Heart left ventricle (tissue), 13 donors: ENCODE measurements around the gene RHOT2.

Source experiments
- POLR2A ChIP-seq, 2 donors: fragments of 450-650 bp; IDR thresholded peaks; one replicate each; pipeline ENCODE4 v1.6.1; 2017; ENCODE audit warnings: antibody characterized with exemption in 2 of 2, mild to moderate bottlenecking in 2 of 2, moderate library complexity in 2 of 2
- TF ChIP-seq, protein P1 (sequence below), 12 donors: fragments of 200-600 bp; sonication (generic) in 4 of 12; IDR thresholded peaks; one replicate each; pipeline versions ENCODE4 v1.5.0 to v1.8.0; 2018 to 2022; ENCODE audit warnings: antibody characterized with exemption in 12 of 12, mild to moderate bottlenecking in 5 of 12
- donor health status: ischemic (EF 13 %, LVEDD 7.1; RV severe dilation, severe dysfunction).
- donor health status: DM: no; HTN: yes; CAD: no.
- donor health status: DM: no; HTN: no; CAD: no.
- donor health status: ischemic (EF 25% LVEDD 6.9; RV normal size, moderate dysfunction).
- donor health status: ischemic (EF 25% LVEDD 5.7; RV mildly dilated, moderate dysfunction).
- donor health status: ischemic (EF 35%, LVEDD 5.7; RV mildly dilated, moderate dysfunction).
- donor health status: nonischemic (EF 11% LVEDD 7.7; RV severe dilation, severe dysfunction).
- donor health status: DM: yes; HTN: yes; CAD: no.
- donor health status: PGD.
- donor health status: ischemic (EF 29% LVEDD 5.4; RV normal size, mild dysfunction).
- donor health status: nonischemic (EF 23%, LVEDD 6.1; RV moderate dilation, normal function).

DNA sequence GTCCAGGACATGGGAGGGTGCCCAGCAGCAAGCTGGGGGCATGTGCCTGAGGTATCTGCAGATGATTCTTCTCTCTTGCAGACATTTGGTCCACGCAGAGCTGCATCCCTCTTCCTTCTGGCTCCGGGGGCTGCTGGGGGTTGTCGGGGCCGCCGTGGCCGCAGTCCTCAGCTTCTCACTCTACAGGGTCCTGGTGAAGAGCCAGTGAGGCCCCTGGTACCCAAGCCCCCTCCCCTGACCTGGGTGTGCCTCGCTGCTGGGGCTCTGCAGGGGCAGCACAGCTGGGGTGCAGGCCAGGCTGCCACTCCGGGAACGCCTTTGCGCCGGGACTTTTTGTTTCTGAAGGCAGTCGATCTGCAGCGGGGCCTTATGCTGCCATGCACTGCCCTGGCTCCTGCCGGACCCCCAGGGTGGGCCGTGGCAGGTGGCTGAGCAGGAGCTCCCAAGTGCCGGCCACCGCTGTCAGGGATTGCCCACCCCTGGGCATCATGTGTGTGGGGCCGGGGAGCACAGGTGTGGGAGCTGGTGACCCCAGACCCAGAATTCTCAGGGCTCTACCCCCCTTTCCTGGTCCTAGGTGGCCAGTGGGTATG, 5.6 kb downstream of the RHOT2 start:
- TF ChIP-seq, protein P1, sequence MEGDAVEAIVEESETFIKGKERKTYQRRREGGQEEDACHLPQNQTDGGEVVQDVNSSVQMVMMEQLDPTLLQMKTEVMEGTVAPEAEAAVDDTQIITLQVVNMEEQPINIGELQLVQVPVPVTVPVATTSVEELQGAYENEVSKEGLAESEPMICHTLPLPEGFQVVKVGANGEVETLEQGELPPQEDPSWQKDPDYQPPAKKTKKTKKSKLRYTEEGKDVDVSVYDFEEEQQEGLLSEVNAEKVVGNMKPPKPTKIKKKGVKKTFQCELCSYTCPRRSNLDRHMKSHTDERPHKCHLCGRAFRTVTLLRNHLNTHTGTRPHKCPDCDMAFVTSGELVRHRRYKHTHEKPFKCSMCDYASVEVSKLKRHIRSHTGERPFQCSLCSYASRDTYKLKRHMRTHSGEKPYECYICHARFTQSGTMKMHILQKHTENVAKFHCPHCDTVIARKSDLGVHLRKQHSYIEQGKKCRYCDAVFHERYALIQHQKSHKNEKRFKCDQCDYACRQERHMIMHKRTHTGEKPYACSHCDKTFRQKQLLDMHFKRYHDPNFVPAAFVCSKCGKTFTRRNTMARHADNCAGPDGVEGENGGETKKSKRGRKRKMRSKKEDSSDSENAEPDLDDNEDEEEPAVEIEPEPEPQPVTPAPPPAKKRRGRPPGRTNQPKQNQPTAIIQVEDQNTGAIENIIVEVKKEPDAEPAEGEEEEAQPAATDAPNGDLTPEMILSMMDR (IDR thresholded peaks at IDR 0.05), result no peak
- TF ChIP-seq POLR2A (IDR thresholded peaks at IDR 0.05), result no peak
